Fibroblast of skin of left biceps (primary cell): ENCODE data around the gene HNF1A.

Experiments used
- DNase-seq, 2 experiments: peaks; one replicate each; pipeline ENCODE4 v3.0.0-alpha.2; 2013; ENCODE audit warnings: low read depth in 2 of 2

Gene HNF1A

DNA sequence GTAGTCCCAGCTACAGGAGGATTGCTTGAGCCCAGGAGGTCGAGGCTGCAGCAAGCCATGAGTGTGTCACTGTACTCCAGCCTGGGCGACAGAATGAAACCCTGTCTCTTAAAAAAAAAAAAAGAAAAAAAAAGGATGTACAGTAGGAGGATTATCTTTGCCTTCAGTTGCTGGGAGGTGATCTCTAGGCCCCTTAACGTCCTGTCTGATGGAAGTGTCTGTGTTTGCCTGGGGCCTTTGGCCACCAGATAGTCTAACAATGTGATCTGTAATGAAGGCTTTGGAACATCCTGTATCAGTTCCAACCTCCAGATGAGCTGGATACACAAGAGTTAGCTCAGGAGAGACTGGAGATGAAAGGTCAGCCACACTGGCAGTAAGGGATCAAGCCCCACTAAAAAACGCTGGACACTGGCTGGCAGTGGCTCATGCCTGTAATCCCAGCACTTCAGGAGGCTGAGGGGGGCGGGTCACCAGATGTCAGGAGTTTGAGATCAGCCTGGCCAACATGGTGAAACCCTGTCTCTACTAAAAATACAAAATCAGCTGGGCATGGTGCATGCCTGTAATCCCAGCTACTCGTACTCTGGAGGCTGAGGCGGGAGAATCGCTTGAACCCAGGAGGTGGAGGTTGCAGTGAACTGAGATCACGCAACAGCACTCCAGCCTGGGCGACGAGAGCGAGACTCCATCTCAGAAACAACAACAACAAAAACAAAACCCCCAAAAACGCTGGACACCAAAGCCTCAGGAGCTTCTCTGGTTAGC lies 19.0 kb upstream of the HNF1A start:
- no peak for DNase-seq

DNA sequence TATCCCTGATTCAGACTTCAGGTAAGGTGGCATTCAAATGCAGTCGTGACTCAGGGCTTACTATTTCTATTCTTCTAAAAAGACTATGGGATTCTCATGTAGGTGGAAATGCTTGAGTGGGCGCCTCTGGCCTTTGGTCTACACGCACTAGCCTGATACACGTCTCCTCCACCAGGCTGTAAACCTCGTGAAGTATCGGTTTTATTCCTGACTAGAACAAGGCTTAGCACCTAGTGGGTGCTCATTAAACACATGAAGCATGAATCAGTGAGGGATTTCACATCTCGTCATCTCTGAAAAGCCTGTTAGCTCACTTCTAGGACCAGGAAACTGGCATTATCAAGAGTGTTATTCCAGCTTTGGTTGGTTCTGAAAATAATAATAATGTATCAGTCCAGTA lies 17.7 kb upstream of the HNF1A start:
- DNase-seq = no peak

DNA sequence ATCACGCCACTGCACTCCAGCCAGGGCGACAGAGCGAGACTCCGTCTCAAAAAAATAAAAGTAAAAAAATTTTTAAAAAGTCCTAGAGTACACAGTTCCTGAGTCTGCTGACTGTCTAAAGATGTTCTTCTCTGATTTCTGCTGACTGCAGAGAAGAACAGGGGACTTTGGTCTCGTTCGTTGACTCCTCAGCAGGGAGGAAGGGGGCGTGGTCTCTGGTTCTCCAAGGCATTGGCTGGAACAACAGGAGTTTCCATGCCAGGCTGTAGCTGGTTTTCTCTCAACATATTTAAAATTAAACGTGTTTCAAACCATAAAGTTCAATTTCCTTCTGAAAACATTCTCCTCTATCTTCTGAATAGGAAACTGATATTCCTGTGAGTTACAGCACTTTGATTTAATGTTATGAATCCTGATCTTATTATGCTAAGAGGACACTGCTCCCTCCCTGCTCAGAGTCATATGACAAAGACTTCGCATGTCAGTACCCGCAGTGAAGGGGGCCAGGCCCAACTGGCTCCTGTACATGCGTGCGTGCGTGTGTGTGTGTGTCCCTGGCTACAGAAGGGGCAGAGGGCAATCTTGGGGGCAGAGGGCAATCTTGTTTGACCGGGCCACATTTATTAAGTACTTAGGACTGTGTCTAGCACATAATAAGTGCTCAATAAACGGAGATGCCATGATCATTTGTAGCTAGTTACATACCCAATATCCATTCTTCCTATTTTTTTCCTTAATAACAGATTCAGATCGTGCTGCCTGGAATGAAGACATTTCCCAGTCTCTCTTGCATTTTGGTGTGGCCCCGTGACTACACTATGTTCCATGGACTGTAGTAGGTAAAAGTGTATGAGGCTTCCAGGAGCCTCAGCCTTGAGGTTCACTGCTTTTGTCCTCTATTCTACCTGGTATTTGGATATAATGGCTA lies 16.5 kb upstream of the HNF1A start:
- no peak for DNase-seq

DNA sequence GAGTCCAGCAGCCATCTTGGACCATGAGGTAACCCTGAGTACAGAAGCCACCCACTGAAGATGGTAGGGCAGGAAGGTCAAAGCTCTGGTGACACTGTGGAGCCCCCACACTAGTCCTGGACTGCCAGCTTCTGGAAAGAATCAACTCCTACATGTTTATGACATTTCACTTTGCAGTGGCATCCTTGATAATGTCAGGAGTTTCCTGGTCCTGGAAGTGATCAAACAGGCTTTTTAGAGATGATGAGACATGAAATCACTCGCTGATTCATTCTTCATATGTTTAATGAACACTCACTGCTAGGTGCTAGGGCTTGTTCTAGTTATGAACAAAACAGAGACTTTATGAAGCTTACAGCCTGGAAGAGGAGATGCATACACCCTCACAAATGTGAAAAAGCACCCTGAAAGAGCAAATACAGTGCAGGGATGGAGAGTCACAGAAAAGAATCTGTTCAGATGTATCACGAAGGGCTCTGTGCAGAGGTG lies 15.8 kb upstream of the HNF1A start:
- DNase-seq = no peak

DNA sequence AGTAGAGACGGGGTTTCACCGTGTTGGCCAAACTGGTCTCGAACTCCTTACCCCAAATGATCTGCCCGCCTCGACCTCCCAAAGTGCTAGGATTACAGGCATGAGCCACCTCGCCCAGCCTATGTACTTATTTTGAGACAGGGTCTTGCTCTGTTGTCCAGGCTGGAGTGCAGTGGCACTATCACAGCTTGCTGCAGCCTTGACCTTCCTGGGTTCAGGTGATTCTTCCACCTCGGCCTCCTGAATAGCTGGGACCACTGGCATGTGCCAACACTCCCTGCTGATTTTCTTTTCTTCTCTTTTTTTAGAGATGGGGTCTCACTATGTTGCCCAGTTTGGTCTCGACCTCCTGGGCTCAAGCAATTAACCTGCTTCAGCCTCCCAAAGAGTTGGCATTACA lies 14.0 kb upstream of the HNF1A start:
- no peak for DNase-seq

DNA sequence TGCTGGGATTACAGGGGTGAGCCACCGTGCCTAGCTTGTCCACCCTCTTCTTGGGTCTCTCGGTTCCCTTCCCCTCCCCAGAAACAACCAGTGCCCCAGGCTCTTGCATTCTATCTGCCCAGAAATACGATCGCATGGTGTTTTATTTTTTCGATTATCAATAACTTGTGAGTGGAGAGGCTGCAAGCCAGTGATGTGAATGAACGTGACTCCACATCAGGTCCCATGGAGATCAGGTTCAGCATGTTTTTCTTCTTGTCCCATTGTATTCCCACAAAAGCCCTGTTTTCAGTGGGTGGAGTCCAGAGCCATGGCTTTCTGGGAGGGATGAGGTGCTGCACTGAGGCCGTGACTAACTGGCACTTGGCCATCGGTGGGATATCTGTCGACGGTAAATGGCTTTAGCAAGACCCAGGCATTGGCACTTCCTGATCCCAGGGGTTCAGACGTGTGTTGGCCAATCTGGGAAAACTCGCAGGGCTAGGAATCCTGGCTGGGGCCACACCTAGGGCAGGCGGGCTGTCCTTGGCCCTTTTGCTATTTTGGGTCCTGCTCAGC lies 12.7 kb upstream of the HNF1A start:
- no peak for DNase-seq

DNA sequence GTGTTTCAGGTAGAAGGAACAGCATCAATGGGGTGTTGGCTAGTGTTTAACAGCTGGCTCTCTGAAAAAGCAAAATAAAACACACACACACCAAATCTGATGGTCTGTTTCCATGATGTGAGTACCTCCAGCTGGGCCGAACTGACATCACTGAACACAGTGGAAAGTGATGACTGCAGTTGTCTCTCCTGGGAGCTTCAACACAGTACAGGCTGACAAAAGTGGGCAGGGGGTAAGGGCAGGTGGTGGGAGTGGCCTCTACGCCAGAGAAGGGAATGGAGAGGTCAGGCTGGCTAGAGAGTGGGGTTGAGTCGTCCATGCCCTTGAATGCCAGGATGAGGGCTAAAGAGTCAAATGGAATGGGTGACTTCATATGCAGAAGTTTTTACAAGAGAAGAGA lies 8.0 kb upstream of the HNF1A start:
- no peak for DNase-seq

DNA sequence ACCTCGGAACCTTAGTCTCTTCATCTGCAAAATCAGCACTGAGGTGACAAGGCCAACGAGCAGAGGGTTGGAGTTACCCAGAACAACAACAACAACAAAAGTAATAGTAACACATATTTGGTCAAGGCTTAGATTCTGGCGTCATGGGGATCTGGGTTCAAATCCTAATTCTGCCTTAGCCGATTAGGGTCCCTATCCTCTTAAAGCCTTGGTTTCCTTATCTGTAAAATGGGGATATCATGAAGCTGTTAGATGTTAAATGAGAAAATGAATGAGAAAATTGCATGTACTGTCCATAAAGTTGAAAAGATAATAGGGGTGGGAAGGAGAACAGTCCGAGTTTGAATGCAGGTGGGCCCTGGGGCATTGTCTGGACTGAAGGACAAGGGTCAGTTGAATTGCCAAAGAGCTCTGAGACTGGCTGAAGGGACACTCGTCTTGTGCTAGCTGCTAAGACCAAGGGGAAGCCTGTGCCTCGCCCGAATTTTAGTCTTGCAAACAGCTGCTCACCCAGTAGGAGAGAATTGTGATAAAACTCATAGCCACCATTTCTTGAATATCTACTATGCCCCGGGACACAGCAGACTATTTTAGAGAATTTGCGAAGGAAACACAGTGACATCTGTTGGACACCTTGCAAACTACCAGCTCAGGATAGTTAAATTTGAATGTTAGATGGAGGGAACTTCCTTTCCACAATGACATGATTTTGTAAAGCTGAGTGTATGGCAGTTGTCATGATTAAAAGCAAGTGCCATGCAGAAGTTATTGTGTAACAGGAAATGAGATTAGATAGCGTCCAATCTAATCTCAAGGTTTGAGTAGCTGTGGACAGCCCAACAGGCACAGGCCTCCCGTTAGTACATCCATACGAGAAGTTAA lies 6.8 kb upstream of the HNF1A start:
- peak; percentile 17 to 20 for DNase-seq

DNA sequence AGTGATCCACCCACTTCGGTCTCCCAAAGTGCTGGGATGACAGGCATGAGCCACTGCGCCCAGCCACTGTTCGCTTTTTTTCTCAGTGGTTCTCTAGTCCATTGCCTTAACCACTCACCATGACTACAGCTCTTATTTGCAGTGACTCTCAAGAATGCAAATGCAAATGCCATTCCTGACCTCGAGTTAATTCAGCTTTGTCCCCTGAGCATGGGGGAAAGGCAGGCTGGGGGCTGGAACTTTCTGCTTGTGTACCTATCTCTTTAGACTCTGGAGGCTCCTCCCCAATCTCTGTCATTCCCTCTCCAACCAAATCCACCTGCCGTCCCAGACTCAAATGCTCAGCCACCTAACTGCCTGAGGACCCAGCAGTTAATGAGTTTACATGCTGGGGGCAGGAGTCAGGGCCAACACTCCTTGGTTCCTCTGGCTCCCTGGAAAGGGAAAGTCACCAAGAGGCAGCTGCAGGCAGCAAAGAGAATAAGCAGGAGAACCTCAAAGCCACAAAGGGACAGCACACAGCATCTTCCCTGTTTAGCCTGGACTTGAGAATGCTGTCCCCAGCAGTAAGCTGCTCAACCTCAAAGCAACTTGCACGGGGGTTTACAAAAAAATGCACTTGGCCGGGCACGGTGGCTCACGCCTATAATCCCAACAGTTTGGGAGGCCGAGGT lies 5.3 kb upstream of the HNF1A start:
- DNase-seq = no peak

DNA sequence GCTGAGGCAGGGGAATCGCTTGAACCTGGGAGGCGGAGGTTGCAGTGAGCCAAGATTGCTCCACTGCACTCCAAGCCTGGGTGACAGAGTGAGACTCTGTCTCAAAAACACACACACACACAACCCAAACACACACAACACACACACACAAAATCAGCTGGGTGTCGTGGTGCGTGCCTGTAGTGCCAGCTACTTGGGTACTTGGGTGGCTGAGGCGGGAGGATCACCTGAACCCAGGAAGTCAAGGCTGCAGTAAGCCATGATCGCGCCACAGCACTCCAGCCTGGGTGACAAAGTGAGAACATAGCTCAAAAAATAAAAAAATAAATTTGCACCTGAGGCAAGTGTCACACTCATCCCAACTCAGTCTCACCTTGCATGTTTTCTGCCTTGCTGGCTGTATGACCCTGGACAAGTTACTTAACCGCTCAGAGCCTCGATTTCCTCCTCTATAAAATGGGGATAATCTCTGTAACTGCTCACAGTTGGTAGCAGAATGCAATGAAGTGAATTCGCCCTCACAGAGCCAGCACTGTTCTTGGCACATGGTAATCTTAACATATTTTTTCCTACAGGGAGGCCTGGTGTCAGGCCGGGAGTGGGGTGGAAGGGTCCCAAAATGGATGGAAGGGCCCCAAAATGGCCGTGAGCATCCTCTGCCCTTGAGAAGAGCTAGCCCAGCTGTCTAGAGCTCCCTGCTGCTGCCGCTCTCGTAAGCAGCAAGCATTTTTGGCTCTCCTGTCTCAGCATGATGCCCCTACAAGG lies 630 bp upstream of the HNF1A start:
- no peak for DNase-seq

DNA sequence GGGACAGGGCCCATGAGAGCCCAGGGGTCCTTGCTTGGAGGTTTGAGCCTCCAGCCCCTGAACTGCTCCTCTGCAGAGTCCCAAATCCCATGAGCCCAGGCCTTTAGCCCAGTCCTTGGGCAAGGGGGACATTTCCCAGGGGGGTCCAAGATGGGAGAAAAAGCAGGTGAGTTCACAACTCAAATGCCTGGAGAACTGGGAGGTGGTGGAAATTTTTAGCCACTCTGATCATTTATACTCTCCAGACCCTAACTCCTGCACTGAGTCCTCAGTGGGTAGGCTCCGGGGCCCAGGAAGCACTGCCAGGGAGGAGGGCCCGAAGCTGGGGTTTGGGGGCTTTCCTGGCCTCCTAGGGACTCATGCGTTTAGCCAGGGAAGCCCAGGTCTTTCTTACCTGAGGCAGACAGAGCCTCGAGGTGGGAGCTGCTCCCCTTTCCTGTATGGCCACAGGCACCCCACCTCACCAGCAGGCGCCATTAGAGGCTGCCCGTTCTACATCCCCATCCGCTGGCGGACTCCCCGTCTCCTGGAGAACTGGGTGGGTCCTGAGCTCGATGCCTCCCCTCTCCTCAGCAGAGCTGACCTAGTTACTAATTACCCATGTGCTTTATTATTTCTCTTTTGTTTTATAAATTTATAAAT lies 998 bp downstream of the HNF1A start:
- DNase-seq = no peak

DNA sequence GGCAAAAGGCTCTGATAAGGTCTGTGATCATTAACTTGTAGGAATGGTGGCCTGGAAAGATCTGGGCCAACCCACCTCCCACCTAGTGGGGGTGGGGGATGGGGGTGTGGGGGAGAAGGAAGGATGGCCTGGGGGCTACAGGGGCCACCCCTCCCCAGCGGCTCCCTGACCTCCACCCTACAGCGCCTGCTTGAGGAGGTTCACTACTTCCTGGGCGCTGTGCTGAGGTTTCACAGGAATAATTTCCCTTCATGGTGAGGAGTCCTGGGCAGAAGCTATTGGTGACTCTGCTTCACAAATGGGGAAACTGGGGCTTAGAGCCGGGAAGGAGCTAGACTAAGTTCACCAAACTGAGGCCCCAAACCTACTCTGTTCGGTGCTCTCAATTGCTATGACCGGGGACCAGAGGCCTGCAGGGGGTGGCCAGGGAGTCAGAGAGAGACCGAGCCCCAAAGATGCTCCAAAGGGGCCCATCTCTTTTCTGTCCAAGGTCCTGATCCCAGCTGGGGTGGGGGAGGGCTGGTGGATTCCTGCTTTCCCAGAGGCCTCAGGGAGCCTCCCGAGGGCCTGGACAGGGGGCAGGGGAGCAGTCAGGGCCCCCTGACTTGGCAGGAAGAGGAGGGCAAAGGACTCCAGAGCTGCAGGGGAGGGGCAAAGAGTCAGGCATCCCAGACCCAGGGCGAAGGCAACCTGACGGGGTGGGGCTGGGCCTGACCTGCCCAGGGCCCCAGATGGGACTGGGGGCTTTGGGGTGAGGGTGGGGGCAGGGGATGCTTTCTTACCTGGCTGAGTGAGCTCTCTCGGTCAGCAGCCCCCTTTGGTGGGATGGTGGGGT lies 1.7 kb downstream of the HNF1A start:
- DNase-seq = no peak

DNA sequence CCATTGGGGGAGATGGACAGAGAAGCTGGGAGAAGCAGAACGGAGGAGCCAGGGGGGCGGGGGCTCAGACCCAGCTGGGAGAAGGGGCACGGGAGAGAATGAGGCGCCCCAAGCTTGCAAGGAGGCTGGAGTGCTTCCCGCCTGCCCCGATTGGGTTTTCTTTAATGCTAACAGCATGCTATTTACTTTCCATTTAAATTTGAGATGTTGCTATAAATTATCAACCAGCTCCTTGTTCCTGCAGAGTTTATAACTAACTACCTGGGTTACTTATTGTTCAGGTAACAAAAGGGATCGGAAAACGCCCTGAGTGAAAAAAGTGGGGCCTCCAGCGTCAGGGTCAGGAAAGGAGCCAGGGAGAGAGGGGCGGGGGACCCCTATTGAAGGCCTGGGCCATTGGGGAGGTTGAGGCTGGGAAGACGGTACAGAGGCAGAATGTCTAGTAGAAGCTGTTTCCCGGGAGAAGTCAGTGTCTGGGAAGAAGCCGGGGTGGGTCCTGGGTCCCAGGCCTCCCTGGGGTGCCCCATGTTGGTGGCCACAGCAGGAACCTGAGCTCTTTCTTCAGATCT lies 2.5 kb downstream of the HNF1A start:
- no peak for DNase-seq

DNA sequence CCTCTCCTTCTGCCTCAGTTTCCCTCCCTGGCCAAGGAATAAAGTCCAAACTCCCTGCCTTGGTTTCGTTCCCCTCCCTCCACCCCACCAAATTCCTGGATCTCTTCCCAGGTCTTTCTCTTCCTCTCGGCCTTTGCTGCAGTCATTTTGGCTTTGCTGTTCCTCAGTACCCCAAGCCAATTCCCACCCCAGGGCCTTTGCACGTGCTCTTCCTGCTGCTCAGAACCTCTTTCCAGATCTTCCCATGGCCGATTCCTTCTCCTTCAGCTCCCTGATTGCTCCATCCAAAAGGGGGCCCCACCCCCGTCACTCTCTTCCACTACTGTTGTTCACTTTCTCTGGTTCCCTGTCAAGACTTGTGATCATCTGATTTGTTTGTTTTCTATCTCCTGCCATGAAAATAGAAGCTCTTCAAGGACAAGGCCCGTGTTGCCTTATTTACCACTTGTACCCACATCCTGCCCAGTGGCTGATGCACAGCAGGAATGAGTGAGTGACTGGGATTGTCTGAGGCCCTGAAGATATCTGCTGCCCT lies 3.1 kb downstream of the HNF1A start:
- no peak for DNase-seq

DNA sequence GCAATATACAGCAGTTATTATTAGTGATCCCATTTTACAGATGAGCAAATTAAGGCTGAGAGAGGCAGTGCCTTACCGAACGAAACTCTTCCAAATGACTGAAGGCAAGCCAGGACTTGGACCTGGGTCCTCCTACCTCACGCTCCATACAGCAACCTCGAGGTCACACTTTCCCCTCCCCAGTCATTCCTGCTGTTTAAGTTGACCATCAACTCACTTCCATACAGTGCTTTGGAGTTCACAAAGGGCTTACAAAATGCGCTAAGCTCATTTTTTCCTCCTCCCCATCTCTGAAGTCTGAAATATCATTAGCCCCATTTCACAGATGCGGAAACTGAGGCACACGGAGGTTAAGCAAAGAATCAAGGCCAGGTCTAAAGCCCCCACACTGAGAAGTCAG lies 4.3 kb downstream of the HNF1A start:
- no peak for DNase-seq

DNA sequence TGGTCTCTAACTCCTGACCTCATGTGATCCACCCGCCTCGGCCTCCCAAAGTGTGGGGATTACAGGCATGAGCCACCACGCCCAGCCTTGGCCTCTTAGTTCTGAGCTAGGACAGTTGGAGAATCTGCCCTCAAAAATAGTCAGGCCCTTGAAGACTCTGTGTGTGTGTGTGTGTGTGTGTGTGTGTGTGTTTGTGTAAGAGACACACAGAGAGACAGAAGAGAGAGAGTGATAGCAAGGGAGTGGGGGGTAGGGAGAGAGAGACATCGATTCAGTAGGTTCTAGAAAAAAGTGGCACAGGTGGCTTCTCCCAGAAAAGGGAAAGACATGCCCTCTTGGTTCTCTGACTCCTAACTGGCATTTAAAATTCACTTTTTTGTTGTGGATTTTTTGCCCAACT lies 5.4 kb downstream of the HNF1A start:
- DNase-seq = no peak

DNA sequence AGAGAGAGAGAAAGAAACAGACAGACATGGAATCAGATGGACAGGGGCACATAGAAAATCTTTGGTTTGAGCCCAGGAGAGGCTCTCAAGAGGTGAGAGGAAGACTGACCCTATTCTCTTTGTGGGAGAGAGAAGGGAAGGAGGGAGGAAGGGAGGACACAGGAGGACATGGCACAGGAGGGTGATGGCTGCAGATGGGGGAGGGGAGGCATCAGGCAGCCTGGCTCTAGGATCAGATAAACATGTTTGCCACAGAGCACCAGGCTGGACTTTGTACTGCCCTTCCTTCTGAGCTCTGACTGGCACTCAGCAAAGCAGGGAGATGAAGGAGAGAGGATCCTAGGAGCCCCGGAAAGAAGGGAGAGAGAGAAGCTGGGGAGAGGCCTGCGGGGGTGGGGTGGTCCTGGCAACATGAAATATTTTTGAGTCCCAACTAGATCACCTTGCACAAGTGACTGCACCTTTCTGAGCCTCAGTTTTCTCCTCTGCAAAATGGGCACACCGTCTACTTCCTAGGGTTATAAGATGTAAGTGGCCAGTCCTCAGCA lies 6.1 kb downstream of the HNF1A start:
- DNase-seq = no peak

DNA sequence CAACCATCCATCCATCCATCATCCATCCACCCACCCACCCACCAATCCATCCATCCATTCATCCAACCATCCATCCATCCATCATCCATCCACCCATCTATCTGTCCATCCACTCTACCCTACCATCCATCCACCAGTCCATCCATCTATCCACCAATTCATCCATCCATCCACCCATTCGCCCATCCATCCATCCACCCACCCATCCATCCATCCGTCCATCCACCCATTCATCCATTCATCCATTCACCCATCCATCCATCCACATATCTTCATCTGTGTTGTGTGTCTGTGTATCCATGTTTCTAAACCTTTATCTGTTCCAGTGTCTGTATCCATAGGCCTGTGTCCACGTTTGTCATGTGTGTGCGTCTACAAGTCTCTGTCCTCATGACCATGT lies 9.9 kb downstream of the HNF1A start:
- DNase-seq = no peak
